K562 (cell line): ENCODE data around the gene PTPRZ1. TPM values are rescaled to one million over a fixed set of nuclear protein-coding genes. Genes with fewer than 3 reads are reported as not detected.

ENCODE experiments used
- ATAC-seq: fragments of 200-7000 bp; cut with Tn5 transposase; 3 replicates; pipeline ENCODE4 v1.9.1; 2020; ENCODE audit warnings: moderate library complexity
- BruUV-seq: library from RNA; stranded (reverse); fragments of 400-500 nt; replicated peaks from 2 replicates; lab custom pipeline; 2021; lab: Mats Ljungman, UMichigan
- CTCF ChIA-PET: fragments of 300-600 bp; formaldehyde crosslinking; extraction: SDS; loops from one replicate; lab custom pipeline; 2021; ENCODE audit warnings: low intra/inter-chr PET ratio; lab: Yijun Ruan, JAX
- POLR2A ChIA-PET: fragments of 300-600, 350-650 bp; sonication (Branson Sonifier 250); formaldehyde crosslinking; extraction: SDS; loops from one replicate; lab custom pipeline; 2021; ENCODE audit warnings: antibody characterized with exemption, inconsistent platforms; lab: Yijun Ruan, JAX
- DNase-seq, 4 experiments: peaks; one replicate each; pipeline versions ENCODE4 v3.0.0 to v3.0.0-alpha.2; 2011 to 2018; ENCODE audit warnings: low spot score in 3 of 4, mixed read lengths in 3 of 4; ENCODE audit errors: extremely low read depth in 1 of 4
- FAIRE-seq: peaks from 2 replicates; lab custom pipeline; 2011; peaks lifted over from hg19 to GRCh38; lab: Jason Lieb, UNC
- H2AFZ ChIP-seq: 2 replicates; pipeline ENCODE4 v1.6.0; 2011; ENCODE audit warnings: low read depth, low read length, control low read depth, inconsistent platforms
- H3K27ac ChIP-seq: fragments of 200-600 bp; 3 replicates; pipeline ENCODE4 v1.8.0; 2011; ENCODE audit warnings: low read depth, mild to moderate bottlenecking, control low read depth, inconsistent platforms, low read length, moderate library complexity, mixed read lengths; ENCODE audit errors: extremely low read depth
- H3K27me3 ChIP-seq, 2 experiments: fragments of 300-600 bp in 1 of 2; 2 replicates in 1 of 2; 3 replicates in 1 of 2; pipeline versions ENCODE4 v1.6.0 to v1.8.0; 2011; ENCODE audit warnings: inconsistent platforms in 2 of 2, low read length in 2 of 2, mild to moderate bottlenecking in 1 of 2, mixed read lengths in 1 of 2, moderate library complexity in 1 of 2; ENCODE audit not compliant: control insufficient read depth in 2 of 2, insufficient read depth in 2 of 2
- H3K36me3 ChIP-seq: fragments of 300-600 bp; 3 replicates; pipeline ENCODE4 v1.8.0; 2011; ENCODE audit warnings: mild to moderate bottlenecking, low read length, inconsistent platforms; ENCODE audit not compliant: control insufficient read depth, insufficient read depth
- H3K4me1 ChIP-seq, 2 experiments: fragments of 200-600 bp in 1 of 2; replicated peaks in 1 of 2; 2 replicates in 1 of 2; 3 replicates in 1 of 2; pipeline versions ENCODE4 v1.5.1 to v1.8.0; 2011; ENCODE audit warnings: inconsistent platforms in 2 of 2, low read length in 2 of 2, mild to moderate bottlenecking in 1 of 2, mixed read lengths in 1 of 2, moderate library complexity in 1 of 2; ENCODE audit not compliant: control insufficient read depth in 2 of 2, insufficient read depth in 2 of 2
- H3K4me2 ChIP-seq: 2 replicates; pipeline ENCODE4 v1.6.1; 2011; ENCODE audit warnings: low read length, control low read depth, inconsistent platforms, mixed read lengths; ENCODE audit not compliant: insufficient read depth
- H3K4me3 ChIP-seq: fragments of 200-600 bp; sonication (generic), shearing (Covaris generic); 2 replicates; pipeline ENCODE4 v1.5.1; 2016; ENCODE audit warnings: control low read depth, inconsistent platforms
- H3K79me2 ChIP-seq: fragments of 200-600 bp; 3 replicates; pipeline ENCODE4 v1.8.0; 2011; ENCODE audit warnings: low read length, inconsistent platforms; ENCODE audit not compliant: control insufficient read depth, insufficient read depth
- H3K9ac ChIP-seq, 2 experiments: 2 replicates each; pipeline versions ENCODE4 v1.6.0 to v1.6.1; 2011; ENCODE audit warnings: low read depth in 2 of 2, low read length in 2 of 2, control low read depth in 1 of 2, inconsistent platforms in 1 of 2, mild to moderate bottlenecking in 1 of 2, mixed read lengths in 1 of 2; ENCODE audit not compliant: insufficient read depth in 1 of 2
- H3K9me1 ChIP-seq: one replicate; pipeline ENCODE4 v1.6.0; 2011; ENCODE audit warnings: inconsistent platforms, mild to moderate bottlenecking, low read length, moderate library complexity; ENCODE audit not compliant: control insufficient read depth, insufficient read depth
- H3K9me3 ChIP-seq: replicated peaks from 2 replicates; pipeline ENCODE4 v1.5.1; 2011; ENCODE audit warnings: low read depth, low read length, inconsistent platforms; ENCODE audit not compliant: control insufficient read depth, insufficient read depth
- H4K20me1 ChIP-seq: replicated peaks from 2 replicates; pipeline ENCODE4 v1.6.1; 2011; ENCODE audit warnings: low read length, inconsistent platforms, mixed read lengths; ENCODE audit not compliant: control insufficient read depth, insufficient read depth
- ARID2 ChIP-seq: fragments of 450-650 bp; IDR thresholded peaks from 2 replicates; pipeline ENCODE4 v1.6.1; 2017; ENCODE audit warnings: antibody characterized with exemption, mild to moderate bottlenecking
- E2F6 ChIP-seq, 2 experiments: IDR thresholded peaks; 2 replicates each; pipeline ENCODE4 v1.6.1; 2011; ENCODE audit warnings: borderline replicate concordance in 1 of 2, control low read depth in 1 of 2, low read depth in 1 of 2, low read length in 1 of 2, mild to moderate bottlenecking in 1 of 2, mixed read lengths in 1 of 2, moderate library complexity in 1 of 2; ENCODE audit not compliant: insufficient read depth in 1 of 2, insufficient read length in 1 of 2, poor library complexity in 1 of 2, severe bottlenecking in 1 of 2; ENCODE audit errors: extremely low read depth in 1 of 2
- IFI16 ChIP-seq: fragments of 250-450 bp; sonication (Bioruptor Pico); IDR thresholded peaks from 2 replicates; pipeline ENCODE4 v2.1.2; 2022; ENCODE audit warnings: mild to moderate bottlenecking, inconsistent platforms
- NR2C2 ChIP-seq, 2 experiments: fragments of 200-800 bp in 1 of 2; sonication (Bioruptor generic) in 1 of 2; sonication (generic) in 1 of 2; formaldehyde crosslinking in 1 of 2; IDR thresholded peaks; 2 replicates each; pipeline versions ENCODE4 v1.6.1 to v1.8.0; 2016 to 2022; ENCODE audit warnings: mild to moderate bottlenecking in 1 of 2, missing compliant biosample characterization in 1 of 2, missing genetic modification characterization in 1 of 2, missing genetic modification reagents in 1 of 2
- PTTG1 ChIP-seq: fragments of 450-650 bp; IDR thresholded peaks from 2 replicates; pipeline ENCODE4 v1.6.1; 2016; ENCODE audit warnings: low read depth, mild to moderate bottlenecking, missing genetic modification characterization, missing compliant biosample characterization
- RBFOX2 ChIP-seq: fragments of 200-400 bp; formaldehyde crosslinking; IDR thresholded peaks from 2 replicates; pipeline ENCODE4 v1.6.1; 2017; ENCODE audit warnings: low read depth, mild to moderate bottlenecking, low read length, moderate library complexity
- RNF219 ChIP-seq: fragments of 250-450 bp; sonication (Bioruptor Pico); IDR thresholded peaks from 2 replicates; pipeline ENCODE4 v1.5.0; 2022; ENCODE audit warnings: mild to moderate bottlenecking
- SP2 ChIP-seq: IDR thresholded peaks from 2 replicates; pipeline ENCODE4 v1.6.1; 2011; ENCODE audit warnings: mild to moderate bottlenecking, low read depth, low read length, moderate library complexity; ENCODE audit not compliant: poor library complexity, severe bottlenecking; ENCODE audit errors: extremely low read depth
- ZNF75A ChIP-seq: fragments of 450-650 bp; formaldehyde crosslinking; IDR thresholded peaks from 2 replicates; pipeline ENCODE4 v1.4.0; 2020; ENCODE audit warnings: mild to moderate bottlenecking
- WGBS: fragments of 100-300 bp; shearing (Covaris generic); methylation state at CpG from one replicate; pipeline ENCODE4 v1.1.6; 2016; ENCODE audit warnings: low coverage, mixed read lengths; ENCODE audit not compliant: insufficient coverage; ENCODE audit errors: missing lambda C conversion rate; 5-methylcytosine and 5-hydroxymethylcytosine counted together
- in situ Hi-C: fragments of 300-500 bp; cut with MboI; formaldehyde crosslinking; loops from 4 replicates; pipeline ENCODE4 v1.15.0; 2018; ENCODE audit warnings: inconsistent platforms, mixed read lengths
- intact Hi-C: fragments of 100-400 bp; cut with micrococcal nuclease; formaldehyde crosslinking; loops from 2 replicates; pipeline ENCODE4 v1.14.2; 2022
- polyA plus RNA-seq, 8 experiments: library from polyadenylated mRNA; depleted of rRNA in 4 of 8; stranded (reverse) in 5 of 8; unstranded in 3 of 8; fragments of >200 nt; fragmentation: Nextera tagmentation in 2 of 8; fragmentation: Illumina TruSeq in 1 of 8; extraction: Ambion mirVana in 2 of 8; extraction: Trizol in 1 of 8; gene quantifications; 2 replicates each; pipeline versions ENCODE4 v1.2.1 to v1.2.3, GENCODE V29; 2011 to 2014; ENCODE audit warnings: inconsistent platforms in 1 of 8, missing spikeins in 1 of 8
- total RNA-seq, 7 experiments: library from RNA; depleted of rRNA in 6 of 7; stranded (reverse); fragments of >200 nt in 6 of 7; fragmentation: Illumina TruSeq in 2 of 7; extraction: Trizol in 2 of 7; gene quantifications; 2 replicates each; pipeline versions ENCODE4 v1.2.1 to v1.2.3, GENCODE V29; 2011 to 2021; ENCODE audit warnings: low replicate concordance in 1 of 7

PTPRZ1 gene
- total and polyA plus RNA-seq, 9 of the 15 experiments (the other 6 are each of a cell fraction or from before 2014, with no cell fraction given) = 0.04 TPM; not detected in 7

GRCh38 chr7:121953601-121954000 is 80.6 kb downstream of the PTPRZ1 start:
- intact Hi-C loops = no loop called here
- no peaks in the 10 kb centered on the region for H3K79me2 ChIP-seq
- no peaks in the 10 kb centered on the region for H3K9me1 ChIP-seq
- no peaks in the 10 kb centered on the region for H3K4me1 ChIP-seq
- no peak overlapping the region for H3K27ac ChIP-seq
- 0% methylated on average over 5 of the region's 5 CpGs for WGBS
- ATAC-seq (no peak), DNase-seq (no peak), FAIRE-seq (no peak)
- no peaks in the 10 kb centered on the region for H3K27me3 ChIP-seq
- no peak overlapping the region for H3K4me2 ChIP-seq
- no peak overlapping the region for H2AFZ ChIP-seq
- no TSS peak for BruUV-seq
- in situ Hi-C loops = no loop called here
- ChIA-PET CTCF (no interaction called here), POLR2A (interaction anchor here (1.4 kb wide), 1 partner anchor 15 kb away, joined by 4 read pairs; no protein-coding TSS in a partner anchor)
- H3K36me3 ChIP-seq = no peaks in the 10 kb centered on the region
- no peak overlapping the region for H3K4me3 ChIP-seq
- H4K20me1 ChIP-seq = no peaks in the 10 kb centered on the region
- H3K9me3 ChIP-seq = peaks cover 2% of the 10 kb centered on the region; the same call in 1 of the 2 replicates
- no peak overlapping the region for H3K9ac ChIP-seq
- TF ChIP-seq NR2C2 (CRISPR knock-in tag; IDR thresholded peaks at IDR 0.05) (no peak), NR2C2 (tag; IDR thresholded peaks at IDR 0.05) (no peak), SP2 (no peak), ZNF75A (CRISPR knock-in tag) (no peak), ARID2 (no peak), RBFOX2 (no peak), RNF219 (CRISPR knock-in tag) (no peak), PTTG1 (no peak), E2F6 (IDR thresholded peaks at IDR 0.05; ENCODE audit: borderline replicate concordance in 1 of 2, extremely low read depth in 1 of 2, insufficient read depth in 1 of 2, insufficient read length in 1 of 2, low read depth in 1 of 2, low read length in 1 of 2, poor library complexity in 1 of 2, severe bottlenecking in 1 of 2) (no peak), IFI16 (CRISPR knock-in tag) (no peak)
- TF ChIP-seq, all 486 proteins: peak for 0
